Measurements from ENCODE around the gene ANAPC5.
"Not testable (repeated sequence)": the region's sequence is repeated elsewhere in the genome, so short reads cannot be mapped to it uniquely, and the experiment has no call there.

GRCh38 chr12:121298411-121298810 lies 53.8 kb downstream of the ANAPC5 start:
- TF ChIP-seq CTCF, POLR2A (IDR thresholded peaks at IDR 0.05): not testable (repeated sequence)

All from uterus (tissue), 2 donors.